HG03469 (cell line): ENCODE measurements around the gene AIG1.
"Not testable (repeated sequence)": the region's sequence is repeated elsewhere in the genome, so short reads cannot be mapped to it uniquely, and the experiment has no call there.

ENCODE experiments used
- ATAC-seq: cut with Tn5 transposase; IDR thresholded peaks from one replicate; pipeline ENCODE4 v1.9.1; 2021; ENCODE audit warnings: mild to moderate bottlenecking, moderate library complexity, moderate number of reproducible peaks; ENCODE audit not compliant: unreplicated experiment

AIG1 gene

GRCh38 chr6:143125864-143126573 is 65.3 kb downstream of the AIG1 start:
- ATAC-seq, result no peak

GRCh38 chr6:143126574-143126941 is 65.9 kb downstream of the AIG1 start:
- ATAC-seq, result no peak

- no peak for ATAC-seq
These were observed 67.4 kb downstream of the AIG1 start for GRCh38 chr6:143127941-143128680.

GRCh38 chr6:143128681-143129015 is 68.0 kb downstream of the AIG1 start:
- ATAC-seq, result no peak

- no peak for ATAC-seq
These were observed 70.2 kb downstream of the AIG1 start for GRCh38 chr6:143130928-143131327.

- ATAC-seq, result no peak
These were observed 74.6 kb downstream of the AIG1 start for GRCh38 chr6:143135325-143135724.

GRCh38 chr6:143135797-143136561 is 75.3 kb downstream of the AIG1 start:
- no peak for ATAC-seq

- ATAC-seq, result no peak
These were observed 76.0 kb downstream of the AIG1 start for GRCh38 chr6:143136647-143137046.

- ATAC-seq, result no peak
These were observed 78.6 kb downstream of the AIG1 start for GRCh38 chr6:143139239-143139784.

GRCh38 chr6:143139884-143140283 is 79.2 kb downstream of the AIG1 start:
- not testable (repeated sequence) for ATAC-seq

- no peak for ATAC-seq
These were observed 80.1 kb downstream of the AIG1 start for GRCh38 chr6:143140767-143141166.

- ATAC-seq, result no peak
These were observed 80.8 kb downstream of the AIG1 start for GRCh38 chr6:143141442-143141841.

- ATAC-seq, result no peak
These were observed 85.6 kb downstream of the AIG1 start for GRCh38 chr6:143146186-143146851.

GRCh38 chr6:143149771-143150170 is 89.1 kb downstream of the AIG1 start:
- ATAC-seq, result no peak

GRCh38 chr6:143150281-143150680 is 89.6 kb downstream of the AIG1 start:
- ATAC-seq, result no peak

GRCh38 chr6:143151381-143151780 is 90.7 kb downstream of the AIG1 start:
- ATAC-seq, result no peak

GRCh38 chr6:143155681-143156080 is 95.0 kb downstream of the AIG1 start:
- ATAC-seq, result no peak

GRCh38 chr6:143157131-143157530 is 96.4 kb downstream of the AIG1 start:
- ATAC-seq, result no peak

GRCh38 chr6:143158113-143158581 is 97.5 kb downstream of the AIG1 start:
- ATAC-seq, result no peak

- no peak for ATAC-seq
These were observed 98.3 kb downstream of the AIG1 start for GRCh38 chr6:143159001-143159400.

- ATAC-seq, result no peak
These were observed 99.3 kb downstream of the AIG1 start for GRCh38 chr6:143160015-143160414.
